Measurements from ENCODE around the gene C14orf39.

The C14orf39 gene

GRCh38 chr14:60396718-60397343 is 89.0 kb downstream of the C14orf39 start:
- TF ChIP-seq, protein P1, sequence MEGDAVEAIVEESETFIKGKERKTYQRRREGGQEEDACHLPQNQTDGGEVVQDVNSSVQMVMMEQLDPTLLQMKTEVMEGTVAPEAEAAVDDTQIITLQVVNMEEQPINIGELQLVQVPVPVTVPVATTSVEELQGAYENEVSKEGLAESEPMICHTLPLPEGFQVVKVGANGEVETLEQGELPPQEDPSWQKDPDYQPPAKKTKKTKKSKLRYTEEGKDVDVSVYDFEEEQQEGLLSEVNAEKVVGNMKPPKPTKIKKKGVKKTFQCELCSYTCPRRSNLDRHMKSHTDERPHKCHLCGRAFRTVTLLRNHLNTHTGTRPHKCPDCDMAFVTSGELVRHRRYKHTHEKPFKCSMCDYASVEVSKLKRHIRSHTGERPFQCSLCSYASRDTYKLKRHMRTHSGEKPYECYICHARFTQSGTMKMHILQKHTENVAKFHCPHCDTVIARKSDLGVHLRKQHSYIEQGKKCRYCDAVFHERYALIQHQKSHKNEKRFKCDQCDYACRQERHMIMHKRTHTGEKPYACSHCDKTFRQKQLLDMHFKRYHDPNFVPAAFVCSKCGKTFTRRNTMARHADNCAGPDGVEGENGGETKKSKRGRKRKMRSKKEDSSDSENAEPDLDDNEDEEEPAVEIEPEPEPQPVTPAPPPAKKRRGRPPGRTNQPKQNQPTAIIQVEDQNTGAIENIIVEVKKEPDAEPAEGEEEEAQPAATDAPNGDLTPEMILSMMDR (IDR thresholded peaks at IDR 0.05): no peak
- no peak for TF ChIP-seq ZFX (IDR thresholded peaks at IDR 0.05; ENCODE audit: borderline replicate concordance)
- H3K27ac ChIP-seq: no peak overlapping the region
